GM15510 (cell line): ENCODE data around the gene HOXC12.

Experiments used
- POLR2A ChIP-seq: IDR thresholded peaks from 3 replicates; pipeline ENCODE4 v1.6.1; 2011; ENCODE audit warnings: borderline replicate concordance; ENCODE audit not compliant: insufficient read length; ENCODE audit errors: extremely low read depth

HOXC12 gene

DNA sequence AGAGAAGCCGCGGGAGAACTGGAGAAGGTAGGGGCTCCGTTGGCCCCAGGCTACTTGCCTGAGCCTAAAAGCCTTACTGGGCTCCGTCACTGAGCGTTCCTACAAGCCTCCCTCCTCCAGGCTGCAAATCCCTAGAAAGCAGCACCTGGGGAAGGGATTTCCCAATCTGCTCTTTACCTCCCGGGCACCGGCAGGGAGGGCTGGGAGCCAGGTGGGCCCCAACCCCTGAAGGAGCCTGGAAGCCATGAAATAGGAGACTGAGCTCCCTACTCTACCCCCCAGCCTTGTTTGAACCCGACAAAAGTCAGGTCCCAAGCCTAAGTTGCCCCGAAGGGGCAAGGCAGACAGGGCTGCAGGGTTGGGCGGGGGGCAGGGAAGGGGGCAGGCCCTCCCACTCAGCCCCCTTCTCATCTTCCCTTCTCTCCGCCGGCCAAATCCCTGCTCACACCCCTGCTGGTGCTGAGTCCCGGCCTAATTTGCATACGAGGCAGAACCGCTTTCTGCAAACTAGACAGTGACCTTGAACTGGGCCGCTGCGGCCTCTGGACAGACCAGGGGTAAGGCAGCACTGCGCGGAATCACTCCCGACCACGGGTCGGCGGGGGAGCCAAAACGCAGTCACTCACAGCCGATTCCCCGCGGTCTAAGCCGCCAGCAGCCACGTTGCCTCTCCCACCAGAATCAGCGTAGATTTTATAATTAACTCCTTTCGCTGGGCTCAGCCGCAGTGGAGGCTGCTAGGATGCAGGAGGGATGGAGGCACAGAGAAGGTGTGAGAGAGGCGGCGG, 3.7 kb upstream of the HOXC12 start:
- no peak for TF ChIP-seq POLR2A

DNA sequence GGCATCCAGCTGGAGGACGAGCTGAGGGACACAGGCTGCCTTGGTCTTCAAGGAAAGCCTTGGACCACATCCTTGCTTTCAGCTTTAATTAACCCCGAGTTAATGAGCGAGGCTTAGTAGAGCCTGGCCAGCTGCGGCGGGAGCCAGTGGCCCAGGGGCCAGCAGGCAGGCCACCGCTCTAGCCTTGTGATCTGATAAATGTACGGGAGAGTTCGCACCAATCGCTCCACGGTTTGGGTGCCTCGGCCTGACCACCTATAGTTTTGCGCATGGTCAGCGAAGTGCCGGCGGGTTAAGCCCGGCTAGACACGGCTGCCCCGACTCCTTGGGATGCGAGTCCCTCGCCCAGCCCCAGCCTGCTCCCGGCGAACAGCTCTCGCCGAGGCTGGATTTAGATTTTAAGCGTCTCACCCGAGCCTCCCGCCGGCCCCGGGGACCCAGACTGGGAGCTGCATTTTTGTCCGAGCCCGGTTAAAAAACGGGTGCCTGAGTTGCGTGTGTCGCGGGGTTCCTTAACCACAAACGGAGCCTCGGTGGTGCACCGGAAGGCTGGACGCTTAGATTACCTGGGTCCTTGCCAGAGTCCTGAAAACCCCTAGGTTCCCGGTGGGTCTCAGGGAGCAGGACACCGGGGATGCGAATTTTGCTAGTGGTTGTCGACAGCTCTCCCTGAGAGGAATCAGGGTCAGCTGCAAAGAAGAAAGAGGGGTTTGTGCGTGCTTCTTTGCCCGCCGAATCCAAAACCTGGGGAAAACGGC, 2.9 kb upstream of the HOXC12 start:
- TF ChIP-seq POLR2A = no peak

DNA sequence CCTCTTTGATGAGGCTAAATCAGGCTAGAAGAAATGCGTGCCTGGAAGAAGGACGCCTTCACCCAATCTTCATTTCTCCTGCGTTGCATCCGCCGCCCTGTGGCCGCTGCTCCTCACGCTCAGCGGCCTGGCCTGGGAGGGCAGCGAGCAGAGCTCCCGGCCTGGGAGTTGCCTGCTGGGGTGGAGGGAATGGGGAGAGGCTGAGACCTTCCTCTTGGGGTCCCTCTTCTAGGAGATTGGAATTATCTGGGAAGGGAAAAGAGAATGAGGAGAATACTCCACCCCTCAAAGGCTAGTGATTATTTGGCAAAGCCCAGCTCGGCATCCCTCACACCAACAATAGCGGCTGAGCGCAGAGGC, 2.4 kb upstream of the HOXC12 start:
- TF ChIP-seq POLR2A = no peak

DNA sequence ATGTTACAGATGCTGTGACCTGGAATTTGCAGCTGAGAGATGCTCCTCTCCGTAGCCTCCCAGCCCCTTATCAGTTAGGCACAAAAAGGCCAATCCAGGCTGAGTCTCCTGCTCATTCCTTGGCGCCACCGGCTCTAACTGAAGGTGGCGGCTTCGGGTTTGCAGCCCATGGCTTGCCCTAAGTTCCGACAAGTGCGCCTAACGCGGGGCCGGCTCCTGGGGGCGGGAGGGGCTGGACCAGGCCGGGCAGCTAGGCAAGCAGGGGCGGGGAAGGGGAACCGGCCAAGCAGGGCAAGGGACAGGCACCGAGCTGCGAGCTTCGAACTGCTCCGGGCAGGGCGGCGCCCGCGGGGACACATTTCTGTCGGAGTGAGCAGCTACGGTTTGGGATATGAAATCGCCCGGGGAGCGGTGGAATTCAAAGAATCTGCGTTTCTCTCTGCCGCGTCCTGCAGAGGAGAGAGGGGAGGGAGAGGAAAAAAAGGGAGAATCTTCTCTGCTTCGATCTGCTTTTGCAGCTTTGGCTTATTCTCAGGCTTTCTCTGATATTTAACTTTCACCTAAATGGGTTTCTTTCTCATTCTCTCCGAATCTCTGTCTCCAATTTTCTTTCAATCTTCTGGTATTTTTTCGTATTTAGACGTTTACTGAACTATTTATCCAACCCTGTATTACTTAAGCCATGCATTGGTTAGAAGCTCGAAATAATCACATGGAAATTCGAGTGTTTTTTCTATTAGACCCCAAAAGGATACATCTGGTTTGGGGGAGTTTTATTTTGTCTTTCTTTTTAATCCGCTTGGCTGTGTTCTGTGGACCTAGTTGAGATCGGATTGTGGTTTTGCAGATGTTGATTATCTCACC, 1.6 kb upstream of the HOXC12 start:
- TF ChIP-seq POLR2A = no peak

DNA sequence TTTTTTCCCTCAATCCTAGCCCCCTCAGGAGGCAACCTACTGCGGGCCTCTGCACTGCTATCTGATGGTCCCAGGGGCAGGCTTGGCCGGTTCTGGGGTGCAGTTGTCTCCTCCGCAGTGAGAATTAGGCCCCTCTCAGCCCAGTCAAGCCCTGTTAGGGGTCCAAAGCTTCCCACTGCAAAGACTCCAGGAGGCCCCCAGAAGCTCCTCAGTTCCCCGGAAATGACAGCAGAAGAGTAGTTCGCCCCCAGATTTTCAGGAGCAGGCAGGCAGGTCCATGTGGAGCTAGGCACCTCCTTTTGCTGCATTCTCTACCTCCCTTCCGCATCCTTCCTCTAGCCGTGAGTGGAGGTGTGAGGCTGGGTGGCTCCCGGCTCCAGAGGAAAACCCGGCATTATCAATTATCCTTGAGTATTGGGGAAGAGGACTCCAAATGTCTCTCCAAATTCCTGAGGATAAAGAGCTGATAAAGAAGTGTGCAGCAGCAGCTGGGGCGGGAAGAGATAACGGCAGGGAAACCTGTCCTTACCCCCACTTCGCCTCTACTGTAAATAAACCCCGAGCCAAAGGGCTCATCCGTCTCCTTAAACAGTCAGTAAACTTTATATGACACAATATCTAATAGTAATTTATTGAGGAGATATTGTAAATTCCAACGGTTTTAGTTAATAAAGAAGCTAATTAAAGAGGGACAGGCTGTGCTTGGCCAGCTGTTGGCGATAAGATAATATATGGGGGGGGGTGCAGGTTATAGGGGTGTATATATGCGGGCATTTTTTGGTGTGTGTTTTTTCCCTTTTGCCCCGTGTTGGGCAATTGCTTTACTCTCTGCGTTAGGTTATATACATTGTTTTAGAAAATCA, 641 bp upstream of the HOXC12 start:
- TF ChIP-seq POLR2A = no peak

DNA sequence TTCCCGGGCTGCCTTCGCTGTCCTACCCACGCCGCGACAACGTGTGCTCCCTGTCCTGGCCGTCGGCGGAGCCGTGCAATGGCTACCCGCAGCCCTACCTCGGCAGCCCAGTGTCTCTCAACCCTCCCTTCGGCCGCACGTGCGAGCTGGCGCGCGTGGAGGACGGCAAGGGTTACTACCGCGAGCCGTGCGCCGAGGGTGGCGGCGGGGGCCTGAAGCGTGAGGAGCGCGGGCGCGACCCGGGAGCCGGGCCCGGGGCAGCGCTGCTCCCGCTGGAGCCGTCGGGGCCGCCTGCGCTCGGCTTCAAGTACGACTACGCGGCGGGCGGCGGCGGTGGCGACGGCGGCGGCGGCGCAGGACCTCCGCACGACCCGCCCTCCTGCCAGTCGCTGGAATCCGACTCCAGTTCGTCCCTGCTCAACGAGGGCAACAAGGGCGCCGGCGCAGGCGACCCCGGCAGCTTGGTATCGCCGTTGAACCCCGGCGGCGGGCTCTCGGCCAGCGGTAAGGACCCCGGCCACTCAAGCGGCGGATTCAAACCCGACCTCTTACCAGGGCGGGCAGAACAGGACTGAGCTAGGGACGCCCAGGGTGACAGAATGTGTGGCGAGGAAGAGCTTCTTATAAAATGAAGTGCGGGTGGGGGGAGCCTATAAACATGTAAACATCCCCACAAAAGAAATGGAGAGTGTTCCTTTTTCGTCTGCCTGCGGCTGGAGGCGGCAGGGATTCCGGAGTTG, 503 bp downstream of the HOXC12 start:
- no peak for TF ChIP-seq POLR2A

DNA sequence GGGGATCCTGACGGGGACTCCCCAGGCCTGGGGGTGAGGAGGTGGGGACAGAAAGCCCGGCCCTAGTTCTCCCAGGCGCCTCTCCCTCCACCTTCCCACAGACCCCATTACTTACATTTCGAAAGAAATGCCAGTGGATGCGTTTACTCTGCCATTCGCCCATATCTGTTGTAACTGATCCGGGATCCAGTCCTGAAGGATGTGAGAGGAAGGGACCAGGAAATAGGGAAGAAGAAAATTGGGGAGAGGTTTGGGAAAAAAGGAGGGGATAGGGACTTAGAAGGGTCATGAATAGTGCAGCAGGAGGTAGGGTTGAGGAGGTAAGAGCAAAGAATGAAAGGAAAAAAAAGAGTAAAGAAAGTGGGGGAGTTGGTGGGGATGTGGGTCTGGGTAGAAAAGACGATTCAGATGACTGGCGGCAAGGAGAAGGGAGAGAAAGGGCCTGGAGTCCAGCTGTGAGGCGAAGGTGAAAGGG, 1.1 kb downstream of the HOXC12 start:
- TF ChIP-seq POLR2A = no peak

DNA sequence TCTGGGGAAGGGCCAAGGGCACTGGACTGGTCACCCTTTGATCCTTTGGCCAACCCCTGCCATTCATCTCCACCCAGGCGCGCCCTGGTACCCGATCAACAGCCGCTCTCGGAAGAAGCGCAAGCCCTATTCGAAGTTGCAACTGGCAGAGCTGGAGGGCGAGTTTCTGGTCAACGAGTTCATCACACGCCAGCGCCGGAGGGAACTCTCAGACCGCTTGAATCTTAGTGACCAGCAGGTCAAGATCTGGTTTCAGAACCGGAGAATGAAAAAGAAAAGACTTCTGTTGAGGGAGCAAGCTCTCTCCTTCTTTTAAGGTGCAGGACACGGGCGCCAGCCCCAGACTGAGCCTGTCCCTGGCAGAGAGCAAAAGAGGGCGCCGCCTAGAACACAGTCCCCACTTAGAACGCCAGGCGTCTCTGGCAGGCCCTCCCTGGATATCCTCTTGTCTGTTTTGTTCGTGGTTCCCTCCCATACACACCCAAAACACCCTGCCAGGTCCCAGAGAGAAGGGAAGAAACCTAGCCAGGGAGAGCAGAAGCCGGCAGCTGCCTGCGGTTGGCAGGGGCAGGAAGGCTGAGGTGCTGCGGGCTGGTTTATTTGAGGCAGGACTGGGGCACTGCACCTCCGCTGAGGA, 1.7 kb downstream of the HOXC12 start:
- TF ChIP-seq POLR2A = no peak

DNA sequence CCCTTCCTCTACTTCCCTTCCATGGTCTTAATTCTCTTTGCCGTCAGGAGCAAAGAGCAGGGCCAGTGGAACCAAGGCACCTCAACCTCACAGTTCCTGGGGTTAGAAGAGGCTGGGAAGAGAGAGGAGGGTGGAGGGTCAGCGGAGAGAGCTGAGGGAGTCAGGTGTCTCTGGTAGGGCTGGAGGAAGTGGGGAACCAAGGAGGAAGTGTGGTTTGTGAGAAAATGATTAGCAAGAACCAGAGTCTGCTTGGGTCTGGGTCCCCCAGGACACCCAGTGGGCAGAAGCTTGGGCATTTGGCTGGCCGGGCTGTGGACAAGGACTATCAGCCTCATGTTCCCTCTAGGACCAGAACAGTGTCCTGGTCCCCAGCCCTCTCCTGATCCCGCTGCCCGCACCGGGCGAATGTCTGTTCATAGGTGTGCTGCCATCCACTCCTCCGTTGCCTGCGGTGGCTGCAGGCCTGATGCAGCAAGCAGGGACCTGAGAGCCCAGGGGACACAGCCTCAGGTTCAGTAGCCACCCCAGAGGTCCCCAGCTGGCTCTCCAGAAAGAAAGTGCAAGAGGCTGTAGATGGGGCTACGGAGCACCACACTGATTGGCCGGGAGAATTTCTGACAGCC, 2.3 kb downstream of the HOXC12 start:
- no peak for TF ChIP-seq POLR2A

DNA sequence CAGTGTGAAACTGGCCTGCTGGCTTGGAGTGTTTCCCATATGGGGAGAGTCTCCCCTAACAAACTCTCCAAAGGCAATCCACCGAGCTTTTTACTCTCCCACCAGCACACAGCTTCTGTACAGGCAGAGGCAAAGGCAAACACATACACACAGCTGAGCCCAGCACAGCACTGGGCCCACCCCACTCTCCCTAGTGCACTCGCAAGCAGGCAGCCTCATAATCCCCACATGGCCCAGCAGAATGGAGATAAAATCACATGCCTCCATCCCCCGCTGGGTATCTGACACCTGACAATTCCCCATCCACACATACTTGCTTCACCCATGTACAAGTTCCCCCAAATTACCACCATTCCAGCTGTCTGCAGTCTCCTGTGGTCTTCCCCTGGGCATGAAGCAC, 3.4 kb downstream of the HOXC12 start:
- no peak for TF ChIP-seq POLR2A

DNA sequence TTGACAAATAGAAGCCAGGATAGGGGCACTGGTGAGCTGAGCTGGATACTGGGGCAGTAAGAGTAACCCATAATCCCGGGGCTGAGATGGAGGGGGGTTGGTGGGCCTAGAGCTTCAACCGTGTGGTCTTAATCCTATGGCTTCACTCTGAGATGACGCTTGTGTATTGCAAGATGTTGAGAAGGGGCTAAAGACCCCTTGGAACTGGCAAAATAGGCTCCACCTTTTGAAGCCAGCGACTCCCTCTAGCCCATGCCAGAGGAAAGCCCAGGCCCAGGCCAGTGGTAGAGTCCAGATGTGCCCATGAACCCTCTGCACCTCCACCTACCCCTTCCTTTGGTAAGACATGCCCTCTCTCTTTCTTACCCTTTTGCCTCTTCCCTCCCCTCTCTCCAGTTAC, 4.6 kb downstream of the HOXC12 start:
- no peak for TF ChIP-seq POLR2A

DNA sequence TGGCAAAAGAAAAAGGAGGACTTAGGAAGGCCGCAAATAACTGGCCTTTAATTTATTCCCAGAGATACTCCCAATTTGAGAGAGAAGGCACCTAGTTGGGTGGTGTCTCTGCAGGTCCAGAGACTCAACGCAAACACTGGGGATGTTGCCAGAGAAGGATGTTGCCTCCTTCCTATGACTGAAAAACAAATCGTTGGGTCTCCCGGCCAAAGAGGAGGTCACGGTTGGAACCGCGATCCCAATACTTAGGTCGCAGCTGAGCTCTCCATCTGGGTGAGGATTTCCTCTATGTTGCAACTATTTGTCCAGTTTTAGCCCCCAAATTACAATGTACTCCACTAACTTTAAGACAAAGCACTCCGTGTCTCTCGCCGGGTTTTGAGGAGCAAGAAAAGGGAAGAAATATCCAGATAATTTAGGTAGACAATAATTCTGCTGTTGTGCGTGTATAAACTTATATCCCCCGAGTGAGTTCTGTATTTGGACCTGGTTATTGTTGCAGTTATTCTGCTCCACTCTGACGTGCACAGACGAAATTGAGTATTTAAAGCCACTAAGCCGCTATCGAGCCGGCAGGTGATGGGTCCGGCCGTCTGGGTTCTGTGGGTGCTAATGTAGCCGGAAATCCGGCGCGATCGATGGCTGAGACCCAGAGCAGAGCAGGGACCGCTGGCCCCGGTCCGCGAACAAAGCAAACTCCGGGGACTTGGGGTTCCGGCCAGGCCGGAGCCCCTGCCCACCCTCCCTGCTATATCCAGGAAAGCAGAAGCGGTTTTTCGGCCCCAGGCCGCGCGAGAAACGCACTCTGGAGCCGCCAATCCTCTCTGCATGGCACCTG, 5.7 kb downstream of the HOXC12 start:
- no peak for TF ChIP-seq POLR2A
